Astrocyte (in vitro differentiated cells and primary cell): ENCODE data around the gene RUSC2. TPM values are rescaled to one million over a fixed set of nuclear protein-coding genes. Genes with fewer than 3 reads are reported as not detected.

Experiments
- DNase-seq: peaks from one replicate; pipeline ENCODE4 v3.0.0-alpha.2; 2010; ENCODE audit warnings: low read depth
- FAIRE-seq: peaks from 2 replicates; lab custom pipeline; 2011; peaks lifted over from hg19 to GRCh38; lab: Jason Lieb, UNC
- H2AFZ ChIP-seq: 2 replicates; pipeline ENCODE4 v1.6.0; 2012; ENCODE audit warnings: low read depth, low read length, inconsistent platforms
- H3K27ac ChIP-seq: 2 replicates; pipeline ENCODE4 v1.5.1; 2011; ENCODE audit warnings: low read depth, low read length, inconsistent platforms
- H3K27me3 ChIP-seq: 2 replicates; pipeline ENCODE4 v1.6.0; 2011; ENCODE audit warnings: low read length, inconsistent platforms; ENCODE audit not compliant: insufficient read depth
- H3K36me3 ChIP-seq: 2 replicates; pipeline ENCODE4 v1.5.1; 2011; ENCODE audit warnings: low read length, inconsistent platforms; ENCODE audit not compliant: insufficient read depth
- H3K4me1 ChIP-seq: 2 replicates; pipeline ENCODE4 v1.5.1; 2011; ENCODE audit warnings: low read length, inconsistent platforms; ENCODE audit not compliant: insufficient read depth
- H3K4me2 ChIP-seq: 2 replicates; pipeline ENCODE4 v1.6.0; 2012; ENCODE audit warnings: low read length, inconsistent platforms
- H3K4me3 ChIP-seq: 2 replicates; pipeline ENCODE4 v1.5.1; 2011; ENCODE audit warnings: low read depth, mild to moderate bottlenecking, low read length, inconsistent platforms; ENCODE audit not compliant: insufficient read depth
- H3K79me2 ChIP-seq: 2 replicates; pipeline ENCODE4 v1.6.0; 2012; ENCODE audit warnings: mild to moderate bottlenecking, low read length, inconsistent platforms; ENCODE audit not compliant: insufficient read depth
- H3K9ac ChIP-seq: 2 replicates; pipeline ENCODE4 v1.6.0; 2012; ENCODE audit warnings: mild to moderate bottlenecking, low read length, inconsistent platforms
- H3K9me3 ChIP-seq: 2 replicates; pipeline ENCODE4 v1.5.1; 2012; ENCODE audit warnings: low read depth, mild to moderate bottlenecking, low read length, inconsistent platforms; ENCODE audit not compliant: insufficient read depth
- H4K20me1 ChIP-seq: 2 replicates; pipeline ENCODE4 v1.6.0; 2012; ENCODE audit warnings: low read length, inconsistent platforms; ENCODE audit not compliant: insufficient read depth
- H3K27ac Mint-ChIP-seq: one replicate; pipeline ENCODE4 v1.8.0; 2021; ENCODE audit warnings: mild to moderate bottlenecking, mixed read lengths; ENCODE audit not compliant: unreplicated experiment
- H3K27me3 Mint-ChIP-seq: one replicate; pipeline ENCODE4 v1.8.0; 2021; ENCODE audit warnings: low read depth, mixed read lengths; ENCODE audit not compliant: unreplicated experiment
- H3K36me3 Mint-ChIP-seq: one replicate; pipeline ENCODE4 v1.8.0; 2021; ENCODE audit warnings: low read depth, mixed read lengths; ENCODE audit not compliant: unreplicated experiment
- H3K4me1 Mint-ChIP-seq: one replicate; pipeline ENCODE4 v1.8.0; 2021; ENCODE audit warnings: low read depth, mixed read lengths; ENCODE audit not compliant: unreplicated experiment
- H3K4me3 Mint-ChIP-seq: one replicate; pipeline ENCODE4 v1.8.0; 2021; ENCODE audit warnings: mild to moderate bottlenecking, moderate library complexity, mixed read lengths; ENCODE audit not compliant: unreplicated experiment
- H3K9me3 Mint-ChIP-seq: one replicate; pipeline ENCODE4 v1.8.0; 2021; ENCODE audit warnings: mild to moderate bottlenecking, mixed read lengths; ENCODE audit not compliant: unreplicated experiment
- EZH2 ChIP-seq: IDR thresholded peaks from 2 replicates; pipeline ENCODE4 v1.6.1; 2012; ENCODE audit warnings: mild to moderate bottlenecking, low read length, inconsistent platforms; ENCODE audit not compliant: insufficient read depth
- total RNA-seq: library from RNA; stranded (reverse); gene quantifications from 2 replicates; pipeline ENCODE4 v1.2.1, GENCODE V29; 2021
- TF ChIP-seq, protein P1 (sequence below): IDR thresholded peaks from 2 replicates; pipeline ENCODE4 v1.5.1; 2011; ENCODE audit warnings: low read depth, mild to moderate bottlenecking, inconsistent platforms, low read length, moderate library complexity; ENCODE audit not compliant: insufficient read depth

Gene RUSC2
- total RNA-seq, 1 donor from 2014 or later = 63.8 TPM

DNA sequence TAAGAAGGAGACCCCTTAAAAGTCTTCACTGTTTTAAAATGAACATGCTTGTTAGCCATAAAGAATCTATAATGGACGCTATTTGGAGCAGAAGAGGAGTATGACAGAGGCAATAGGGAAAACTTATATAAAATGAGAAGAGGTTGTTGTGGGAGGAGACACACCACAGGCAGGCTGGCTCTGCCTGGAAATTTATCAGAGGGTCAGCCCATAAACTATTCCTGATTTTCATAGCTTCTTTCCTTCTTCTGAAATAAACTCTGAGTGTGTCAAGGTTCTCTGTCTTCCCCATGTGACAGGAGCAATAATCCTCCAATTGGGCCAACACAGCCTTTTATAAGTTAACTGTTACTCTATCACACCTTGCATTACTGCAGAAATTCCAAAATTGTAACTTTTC, 19.6 kb upstream of the RUSC2 start:
- no peak overlapping the region for H3K27ac ChIP-seq
- H3K79me2 ChIP-seq = no peaks in the 10 kb centered on the region
- Mint-ChIP-seq H3K27ac (no peak overlapping the region), H3K9me3 (no peaks in the 10 kb centered on the region), H3K4me1 (no peaks in the 10 kb centered on the region), H3K36me3 (peaks cover 2% of the 10 kb centered on the region), H3K27me3 (peaks cover 17% of the 10 kb centered on the region), H3K4me3 (no peak overlapping the region)
- no peak overlapping the region for H3K4me2 ChIP-seq
- no peak overlapping the region for H3K4me3 ChIP-seq
- no peak overlapping the region for H3K9ac ChIP-seq
- FAIRE-seq (no peak), DNase-seq (no peak)
- no peaks in the 10 kb centered on the region for H3K4me1 ChIP-seq
- peaks cover 4% of the 10 kb centered on the region for H3K27me3 ChIP-seq
- no peaks in the 10 kb centered on the region for H3K36me3 ChIP-seq
- H3K9me3 ChIP-seq = no peaks in the 10 kb centered on the region
- TF ChIP-seq, protein P1, sequence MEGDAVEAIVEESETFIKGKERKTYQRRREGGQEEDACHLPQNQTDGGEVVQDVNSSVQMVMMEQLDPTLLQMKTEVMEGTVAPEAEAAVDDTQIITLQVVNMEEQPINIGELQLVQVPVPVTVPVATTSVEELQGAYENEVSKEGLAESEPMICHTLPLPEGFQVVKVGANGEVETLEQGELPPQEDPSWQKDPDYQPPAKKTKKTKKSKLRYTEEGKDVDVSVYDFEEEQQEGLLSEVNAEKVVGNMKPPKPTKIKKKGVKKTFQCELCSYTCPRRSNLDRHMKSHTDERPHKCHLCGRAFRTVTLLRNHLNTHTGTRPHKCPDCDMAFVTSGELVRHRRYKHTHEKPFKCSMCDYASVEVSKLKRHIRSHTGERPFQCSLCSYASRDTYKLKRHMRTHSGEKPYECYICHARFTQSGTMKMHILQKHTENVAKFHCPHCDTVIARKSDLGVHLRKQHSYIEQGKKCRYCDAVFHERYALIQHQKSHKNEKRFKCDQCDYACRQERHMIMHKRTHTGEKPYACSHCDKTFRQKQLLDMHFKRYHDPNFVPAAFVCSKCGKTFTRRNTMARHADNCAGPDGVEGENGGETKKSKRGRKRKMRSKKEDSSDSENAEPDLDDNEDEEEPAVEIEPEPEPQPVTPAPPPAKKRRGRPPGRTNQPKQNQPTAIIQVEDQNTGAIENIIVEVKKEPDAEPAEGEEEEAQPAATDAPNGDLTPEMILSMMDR = no peak
- no peak for TF ChIP-seq EZH2
- no peaks in the 10 kb centered on the region for H4K20me1 ChIP-seq
- no peak overlapping the region for H2AFZ ChIP-seq

DNA sequence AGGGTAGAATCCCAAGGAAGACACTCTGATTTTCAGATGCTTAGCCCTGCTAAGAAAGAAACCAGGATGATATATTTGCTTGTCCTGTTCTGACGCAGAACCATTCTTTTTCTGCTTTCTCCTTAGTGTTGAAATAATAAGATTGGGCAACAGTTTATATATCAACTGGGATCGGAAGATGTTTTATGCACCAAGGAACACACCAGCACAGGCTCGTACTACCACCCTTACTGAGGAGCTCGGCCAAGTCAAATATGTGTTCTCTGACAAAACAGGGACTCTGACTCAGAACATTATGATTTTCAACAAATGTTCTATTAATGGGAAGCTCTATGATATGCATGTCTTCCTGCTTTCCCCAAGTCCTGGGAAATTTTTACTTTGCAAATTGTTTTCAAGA, 19.0 kb upstream of the RUSC2 start:
- DNase-seq (peak; percentile 34), FAIRE-seq (no peak)
- no peak overlapping the region for H3K4me3 Mint-ChIP-seq
- TF ChIP-seq, protein P1 = no peak
- no peak for TF ChIP-seq EZH2
- H3K4me1 Mint-ChIP-seq = no peaks in the 10 kb centered on the region
- Histone ChIP-seq H4K20me1 (no peaks in the 10 kb centered on the region), H3K4me1 (no peaks in the 10 kb centered on the region), H3K27me3 (peaks cover 2% of the 10 kb centered on the region), H3K9me3 (no peaks in the 10 kb centered on the region), H3K27ac (no peak overlapping the region), H3K79me2 (no peaks in the 10 kb centered on the region), H3K36me3 (no peaks in the 10 kb centered on the region), H3K4me2 (no peak overlapping the region), H3K9ac (no peak overlapping the region), H3K4me3 (no peak overlapping the region), H2AFZ (no peak overlapping the region)
- no peaks in the 10 kb centered on the region for H3K9me3 Mint-ChIP-seq
- H3K27ac Mint-ChIP-seq = no peak overlapping the region
- peaks cover 2% of the 10 kb centered on the region for H3K36me3 Mint-ChIP-seq
- H3K27me3 Mint-ChIP-seq = peaks cover 17% of the 10 kb centered on the region

DNA sequence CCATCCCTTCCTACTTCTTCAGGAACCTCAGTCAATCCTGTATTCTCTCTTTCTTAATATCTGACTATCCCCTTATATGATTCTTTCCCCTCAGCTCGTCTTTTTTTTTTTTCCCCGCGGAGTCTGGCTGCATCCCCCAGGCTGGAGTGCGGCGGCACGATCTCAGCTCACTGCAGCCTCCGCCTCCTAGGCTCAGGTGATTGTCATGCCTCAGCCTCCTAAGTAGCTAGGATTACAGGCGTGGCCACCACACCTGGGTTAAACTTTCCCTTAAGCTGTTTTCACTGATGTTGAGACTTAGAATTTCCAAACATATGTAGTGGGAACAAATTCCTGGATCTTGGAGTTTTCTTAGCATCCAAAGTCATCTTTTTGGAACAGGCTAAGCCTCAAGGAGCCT, 13.3 kb upstream of the RUSC2 start:
- H3K36me3 Mint-ChIP-seq = no peaks in the 10 kb centered on the region
- TF ChIP-seq EZH2 = no peak
- TF ChIP-seq, protein P1 = no peak
- Histone ChIP-seq H3K4me3 (no peak overlapping the region), H3K9ac (no peak overlapping the region), H3K9me3 (no peaks in the 10 kb centered on the region), H3K4me1 (no peaks in the 10 kb centered on the region), H3K36me3 (no peaks in the 10 kb centered on the region), H3K27me3 (no peaks in the 10 kb centered on the region), H3K79me2 (no peaks in the 10 kb centered on the region), H3K4me2 (no peak overlapping the region), H2AFZ (no peak overlapping the region), H4K20me1 (no peaks in the 10 kb centered on the region), H3K27ac (no peak overlapping the region)
- H3K9me3 Mint-ChIP-seq = no peaks in the 10 kb centered on the region
- FAIRE-seq (no peak), DNase-seq (no peak)
- H3K27ac Mint-ChIP-seq = no peak overlapping the region
- peak overlapping the region; percentile 40 for H3K4me3 Mint-ChIP-seq
- H3K4me1 Mint-ChIP-seq = no peaks in the 10 kb centered on the region
- H3K27me3 Mint-ChIP-seq = peaks cover 8% of the 10 kb centered on the region
